A673 (cell line): ENCODE results near the gene POU3F3.

Source experiments
- CTCF ChIP-seq: fragments of 300-800, 200-600 bp; sonication (generic); conservative IDR thresholded peaks from 2 replicates; pipeline ENCODE4 v1.5.1; 2017; ENCODE audit warnings: low read depth, mild to moderate bottlenecking, antibody characterized with exemption, low read length, moderate library complexity, mixed read lengths
- EZH2 ChIP-seq: fragments of 200-600 bp; sonication (generic); IDR thresholded peaks from 2 replicates; pipeline ENCODE4 v1.6.1; 2017; ENCODE audit warnings: borderline replicate concordance, low read depth, mild to moderate bottlenecking, mixed read lengths, antibody characterized with exemption, low read length; ENCODE audit not compliant: poor library complexity, severe bottlenecking

GRCh38 chr2:104848526-104848925 lies 5.4 kb upstream of the POU3F3 start:
- TF ChIP-seq CTCF (no peak), EZH2 (no peak)
